Fibroblast of pulmonary artery (primary cell): ENCODE measurements around the gene POTEF.
"Not testable (repeated sequence)": the region's sequence is repeated elsewhere in the genome, so short reads cannot be mapped to it uniquely, and the experiment has no call there.

Experiments
- DNase-seq: peaks from one replicate; pipeline ENCODE4 v3.0.0-alpha.2; 2010; ENCODE audit warnings: low read depth
- H3K4me3 ChIP-seq: replicated peaks from 2 replicates; pipeline ENCODE4 v1.5.1; 2011; ENCODE audit warnings: low read depth, mild to moderate bottlenecking, control low read depth, low read length, moderate library complexity
- CTCF ChIP-seq: IDR thresholded peaks from 2 replicates; pipeline ENCODE4 v1.5.1; 2011; ENCODE audit warnings: mild to moderate bottlenecking, control low read depth, low read length, inconsistent platforms; ENCODE audit errors: missing control alignments

Gene POTEF

GRCh38 chr2:130129120-130129829, at the start of gene POTEF:
POTEF (minus strand) TSS chr2:130129222; CDS start chr2:130120515, 8,707 bp downstream.
- DNase-seq, H3K4me3 ChIP-seq: not testable (repeated sequence)

GRCh38 chr2:130174866-130175265, 45.8 kb upstream of the POTEF start:
- not testable (repeated sequence) for DNase-seq, H3K4me3 ChIP-seq

- no peak for TF ChIP-seq CTCF
- H3K4me3 ChIP-seq: no peak overlapping the region
- DNase-seq: no peak
Measured at GRCh38 chr2:130169896-130170295, 40.9 kb upstream of the POTEF start.

GRCh38 chr2:130169163-130169562, 40.1 kb upstream of the POTEF start:
- not testable (repeated sequence) for H3K4me3 ChIP-seq, DNase-seq

GRCh38 chr2:130166611-130167010, 37.6 kb upstream of the POTEF start:
- H3K4me3 ChIP-seq: not testable (repeated sequence)

GRCh38 chr2:130165293-130166016, 36.4 kb upstream of the POTEF start:
- no peak for DNase-seq

More at GRCh38 chr2:130166611-130167010, 37.6 kb upstream of the POTEF start:
- not testable (repeated sequence) for DNase-seq

GRCh38 chr2:130162968-130163367, 33.9 kb upstream of the POTEF start:
- TF ChIP-seq CTCF: no peak
- DNase-seq: no peak
- no peak overlapping the region for H3K4me3 ChIP-seq

More at GRCh38 chr2:130165293-130166016, 36.4 kb upstream of the POTEF start:
- TF ChIP-seq CTCF: no peak
- H3K4me3 ChIP-seq: no peak overlapping the region

GRCh38 chr2:130162486-130162885, 33.5 kb upstream of the POTEF start:
- not testable (repeated sequence) for H3K4me3 ChIP-seq, DNase-seq

GRCh38 chr2:130160838-130161705, 32.0 kb upstream of the POTEF start:
- peak; percentile 13 for DNase-seq
- not testable (repeated sequence) for H3K4me3 ChIP-seq

- no peak for DNase-seq
- no peak for TF ChIP-seq CTCF
- H3K4me3 ChIP-seq: no peak overlapping the region
Measured at GRCh38 chr2:130160131-130160530, 31.1 kb upstream of the POTEF start.

GRCh38 chr2:130159376-130159775, 30.4 kb upstream of the POTEF start:
- not testable (repeated sequence) for H3K4me3 ChIP-seq, DNase-seq
